ENCODE results near the gene CDPF1.

CDPF1 gene

GRCh38 chr22:46290843-46291785 is 41.0 kb upstream of the CDPF1 start:
- DNase-seq (ENCODE audit: insufficient read length), result no peak
- FAIRE-seq, result no peak
- TF ChIP-seq POLR2AphosphoS5 (IDR thresholded peaks at IDR 0.05; ENCODE audit: low read depth, low read length), result no peak
- no peak for TF ChIP-seq TAF1 (IDR thresholded peaks at IDR 0.05; ENCODE audit: borderline replicate concordance, low read depth, low read length)
- no peak for TF ChIP-seq POLR2A (IDR thresholded peaks at IDR 0.05; ENCODE audit: low read depth, low read length)

GRCh38 chr22:46290121-46290842 is 40.2 kb upstream of the CDPF1 start:
- FAIRE-seq (no peak), DNase-seq (ENCODE audit: insufficient read length) (no peak)
- TF ChIP-seq TAF1 (IDR thresholded peaks at IDR 0.05; ENCODE audit: borderline replicate concordance, low read depth, low read length) (no peak), POLR2AphosphoS5 (IDR thresholded peaks at IDR 0.05; ENCODE audit: low read depth, low read length) (no peak), POLR2A (IDR thresholded peaks at IDR 0.05; ENCODE audit: low read depth, low read length) (no peak)

GRCh38 chr22:46289244-46289891 is 39.3 kb upstream of the CDPF1 start:
- DNase-seq (ENCODE audit: insufficient read length) (no peak), FAIRE-seq (no peak)
- TF ChIP-seq POLR2AphosphoS5 (IDR thresholded peaks at IDR 0.05; ENCODE audit: low read depth, low read length) (peak; percentile 16; the same call in 1 of the 2 replicates), POLR2A (IDR thresholded peaks at IDR 0.05; ENCODE audit: low read depth, low read length) (no peak)

- DNase-seq (ENCODE audit: insufficient read length) (no peak), FAIRE-seq (peak; percentile 24)
- TF ChIP-seq POLR2AphosphoS5 (IDR thresholded peaks at IDR 0.05; ENCODE audit: low read depth, low read length) (no peak), POLR2A (IDR thresholded peaks at IDR 0.05; ENCODE audit: low read depth, low read length) (no peak), TAF1 (IDR thresholded peaks at IDR 0.05; ENCODE audit: borderline replicate concordance, low read depth, low read length) (no peak)
These were observed 38.8 kb upstream of the CDPF1 start for GRCh38 chr22:46288846-46289243.

GRCh38 chr22:46287873-46288751 is 38.0 kb upstream of the CDPF1 start:
- DNase-seq (ENCODE audit: insufficient read length) (peak; percentile 93), FAIRE-seq (peak; percentile 99)
- TF ChIP-seq POLR2A (IDR thresholded peaks at IDR 0.05; ENCODE audit: low read depth, low read length) (peak; percentile 93), TAF1 (IDR thresholded peaks at IDR 0.05; ENCODE audit: borderline replicate concordance, low read depth, low read length) (peak; percentile 54; the same call in 1 of the 2 replicates), POLR2AphosphoS5 (IDR thresholded peaks at IDR 0.05; ENCODE audit: low read depth, low read length) (peak; percentile 91)

GRCh38 chr22:46286941-46287872 is 37.1 kb upstream of the CDPF1 start:
- DNase-seq (ENCODE audit: insufficient read length) (no peak), FAIRE-seq (peak; percentile 5)
- TF ChIP-seq POLR2AphosphoS5 (IDR thresholded peaks at IDR 0.05; ENCODE audit: low read depth, low read length), result no peak; the same call in 1 of the 2 replicates
- no peak for TF ChIP-seq POLR2A (IDR thresholded peaks at IDR 0.05; ENCODE audit: low read depth, low read length)
- no peak for TF ChIP-seq TAF1 (IDR thresholded peaks at IDR 0.05; ENCODE audit: borderline replicate concordance, low read depth, low read length)

- FAIRE-seq (no peak), DNase-seq (ENCODE audit: insufficient read length) (no peak)
- no peak for TF ChIP-seq POLR2A (IDR thresholded peaks at IDR 0.05; ENCODE audit: low read depth, low read length)
- no peak for TF ChIP-seq TAF1 (IDR thresholded peaks at IDR 0.05; ENCODE audit: borderline replicate concordance, low read depth, low read length)
- no peak for TF ChIP-seq POLR2AphosphoS5 (IDR thresholded peaks at IDR 0.05; ENCODE audit: low read depth, low read length)
These were observed 35.9 kb upstream of the CDPF1 start for GRCh38 chr22:46286006-46286405.

GRCh38 chr22:46281866-46282678 is 32.0 kb upstream of the CDPF1 start:
- FAIRE-seq (no peak), DNase-seq (ENCODE audit: insufficient read length) (no peak)
- no peak for TF ChIP-seq POLR2A (IDR thresholded peaks at IDR 0.05; ENCODE audit: low read depth, low read length)
- TF ChIP-seq POLR2AphosphoS5 (IDR thresholded peaks at IDR 0.05; ENCODE audit: low read depth, low read length), result no peak
- TF ChIP-seq TAF1 (IDR thresholded peaks at IDR 0.05; ENCODE audit: borderline replicate concordance, low read depth, low read length), result no peak

- FAIRE-seq (no peak), DNase-seq (ENCODE audit: insufficient read length) (no peak)
These were observed 31.0 kb upstream of the CDPF1 start for GRCh38 chr22:46280999-46281623.

More at GRCh38 chr22:46280999-46281623, 31.0 kb upstream of the CDPF1 start:
- no peak for TF ChIP-seq POLR2A (IDR thresholded peaks at IDR 0.05; ENCODE audit: low read depth, low read length)
- TF ChIP-seq POLR2AphosphoS5 (IDR thresholded peaks at IDR 0.05; ENCODE audit: low read depth, low read length), result no peak
- no peak for TF ChIP-seq TAF1 (IDR thresholded peaks at IDR 0.05; ENCODE audit: borderline replicate concordance, low read depth, low read length)
